Endodermal cell (in vitro differentiated cells): ENCODE measurements around the gene DNAAF8. TPM values are rescaled to one million over a fixed set of nuclear protein-coding genes. Genes with fewer than 3 reads are reported as not detected.

Experiments used
- DNase-seq: peaks from one replicate; pipeline ENCODE4 v3.0.0-alpha.2; 2017
- H3K27ac ChIP-seq: 2 replicates; pipeline ENCODE4 v1.5.1; 2013; ENCODE audit warnings: mild to moderate bottlenecking, low read depth, low read length, moderate library complexity
- H3K27me3 ChIP-seq: 2 replicates; pipeline ENCODE4 v1.6.1; 2013; ENCODE audit warnings: mild to moderate bottlenecking, low read length, moderate library complexity; ENCODE audit not compliant: insufficient read depth, control insufficient read depth, poor library complexity, severe bottlenecking
- H3K36me3 ChIP-seq: 2 replicates; pipeline ENCODE4 v1.7.0; 2013; ENCODE audit warnings: mild to moderate bottlenecking, low read length, moderate library complexity; ENCODE audit not compliant: control insufficient read depth, insufficient read depth
- H3K4me1 ChIP-seq: one replicate; pipeline ENCODE4 v1.7.0; 2013; ENCODE audit warnings: low read length; ENCODE audit not compliant: control insufficient read depth, insufficient read depth
- H3K4me3 ChIP-seq: 2 replicates; pipeline ENCODE4 v1.5.1; 2013; ENCODE audit warnings: mild to moderate bottlenecking, low read length, moderate library complexity
- H3K9ac ChIP-seq: 2 replicates; pipeline ENCODE4 v1.6.1; 2013; ENCODE audit warnings: mild to moderate bottlenecking, low read length, moderate library complexity; ENCODE audit not compliant: poor library complexity, severe bottlenecking; ENCODE audit errors: extremely low read depth
- H3K9me3 ChIP-seq: 2 replicates; pipeline ENCODE4 v1.6.1; 2013; ENCODE audit warnings: mild to moderate bottlenecking, low read length, moderate library complexity; ENCODE audit not compliant: control insufficient read depth
- H3K27ac Mint-ChIP-seq: 2 replicates; pipeline ENCODE4 v1.8.0; 2020; ENCODE audit warnings: mixed read lengths
- H3K27me3 Mint-ChIP-seq: 2 replicates; pipeline ENCODE4 v1.8.0; 2021; ENCODE audit warnings: mild to moderate bottlenecking, mixed read lengths; ENCODE audit not compliant: insufficient read depth
- H3K36me3 Mint-ChIP-seq: 2 replicates; pipeline ENCODE4 v1.8.0; 2020; ENCODE audit warnings: low read depth, mixed read lengths
- H3K4me1 Mint-ChIP-seq: 2 replicates; pipeline ENCODE4 v1.8.0; 2020; ENCODE audit warnings: mixed read lengths
- H3K4me3 Mint-ChIP-seq: 2 replicates; pipeline ENCODE4 v1.8.0; 2020; ENCODE audit warnings: mild to moderate bottlenecking, moderate library complexity, mixed read lengths
- H3K9me3 Mint-ChIP-seq: 2 replicates; pipeline ENCODE4 v1.8.0; 2020; ENCODE audit warnings: mild to moderate bottlenecking, mixed read lengths
- WGBS, 2 experiments: methylation state at CpG; one replicate each; pipeline versions ENCODE4 v1.1.5 to v1.1.7; 2013; ENCODE audit warnings: missing lambda C conversion rate in 2 of 2, mixed read lengths in 1 of 2; ENCODE audit not compliant: insufficient coverage in 1 of 2, insufficient read length in 1 of 2; 5-methylcytosine and 5-hydroxymethylcytosine counted together
- total RNA-seq, 2 donors: library from RNA; stranded (reverse); fragmentation: NEBNext Ultra II Directional in 1 of 2; extraction: Animal tissue kit (Norgen Biotek cat#: 25700) in 1 of 2; gene quantifications; 2 replicates in 1 of 2; 3 replicates in 1 of 2; pipeline ENCODE4 v1.2.1, GENCODE V29; 2021
- TF ChIP-seq, protein P1 (sequence below): fragments of 200-600 bp; sonication (generic); conservative IDR thresholded peaks from 2 replicates; pipeline ENCODE4 v1.5.0; 2021; ENCODE audit warnings: antibody characterized with exemption, mild to moderate bottlenecking

The DNAAF8 gene
- total RNA-seq, 2 donors from 2014 or later: 0.35 to 0.64 TPM

DNA sequence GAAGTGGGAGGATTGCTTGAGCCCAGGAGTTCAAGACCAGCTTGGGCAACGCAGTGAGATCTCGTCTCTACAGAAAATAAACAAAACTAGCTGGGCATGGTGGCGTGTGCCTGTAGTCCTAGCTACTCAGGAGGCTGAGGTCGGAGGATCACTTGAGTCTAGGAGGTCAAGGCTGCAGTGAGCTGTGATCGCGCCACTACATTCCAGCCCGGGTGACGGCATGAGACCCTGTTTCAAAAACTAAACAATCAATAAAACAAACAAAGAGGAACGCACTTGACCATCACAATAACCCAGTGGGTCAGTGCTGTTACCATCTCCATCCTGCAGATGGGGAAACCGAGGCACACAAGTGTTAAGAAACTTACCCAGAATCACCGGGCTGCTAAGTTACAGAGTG, 18.9 kb downstream of the DNAAF8 start:
- H3K9ac ChIP-seq: no peak overlapping the region
- no peaks in the 10 kb centered on the region for H3K4me1 ChIP-seq
- H3K36me3 Mint-ChIP-seq: peaks cover 49% of the 10 kb centered on the region
- peaks cover 17% of the 10 kb centered on the region for H3K9me3 Mint-ChIP-seq
- H3K4me3 Mint-ChIP-seq: no peak overlapping the region
- 93 to 94% methylated on average over 6 to 11 of the region's 11 CpGs for WGBS, 2 experiments
- H3K36me3 ChIP-seq: peaks cover 56% of the 10 kb centered on the region
- TF ChIP-seq, protein P1, sequence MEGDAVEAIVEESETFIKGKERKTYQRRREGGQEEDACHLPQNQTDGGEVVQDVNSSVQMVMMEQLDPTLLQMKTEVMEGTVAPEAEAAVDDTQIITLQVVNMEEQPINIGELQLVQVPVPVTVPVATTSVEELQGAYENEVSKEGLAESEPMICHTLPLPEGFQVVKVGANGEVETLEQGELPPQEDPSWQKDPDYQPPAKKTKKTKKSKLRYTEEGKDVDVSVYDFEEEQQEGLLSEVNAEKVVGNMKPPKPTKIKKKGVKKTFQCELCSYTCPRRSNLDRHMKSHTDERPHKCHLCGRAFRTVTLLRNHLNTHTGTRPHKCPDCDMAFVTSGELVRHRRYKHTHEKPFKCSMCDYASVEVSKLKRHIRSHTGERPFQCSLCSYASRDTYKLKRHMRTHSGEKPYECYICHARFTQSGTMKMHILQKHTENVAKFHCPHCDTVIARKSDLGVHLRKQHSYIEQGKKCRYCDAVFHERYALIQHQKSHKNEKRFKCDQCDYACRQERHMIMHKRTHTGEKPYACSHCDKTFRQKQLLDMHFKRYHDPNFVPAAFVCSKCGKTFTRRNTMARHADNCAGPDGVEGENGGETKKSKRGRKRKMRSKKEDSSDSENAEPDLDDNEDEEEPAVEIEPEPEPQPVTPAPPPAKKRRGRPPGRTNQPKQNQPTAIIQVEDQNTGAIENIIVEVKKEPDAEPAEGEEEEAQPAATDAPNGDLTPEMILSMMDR: no peak
- DNase-seq: no peak
- H3K27me3 Mint-ChIP-seq: no peaks in the 10 kb centered on the region
- no peaks in the 10 kb centered on the region for H3K27me3 ChIP-seq
- H3K27ac ChIP-seq: no peak overlapping the region
- H3K9me3 ChIP-seq: peaks cover 17% of the 10 kb centered on the region
- H3K27ac Mint-ChIP-seq: no peak overlapping the region
- no peak overlapping the region for H3K4me3 ChIP-seq
- no peaks in the 10 kb centered on the region for H3K4me1 Mint-ChIP-seq

DNA sequence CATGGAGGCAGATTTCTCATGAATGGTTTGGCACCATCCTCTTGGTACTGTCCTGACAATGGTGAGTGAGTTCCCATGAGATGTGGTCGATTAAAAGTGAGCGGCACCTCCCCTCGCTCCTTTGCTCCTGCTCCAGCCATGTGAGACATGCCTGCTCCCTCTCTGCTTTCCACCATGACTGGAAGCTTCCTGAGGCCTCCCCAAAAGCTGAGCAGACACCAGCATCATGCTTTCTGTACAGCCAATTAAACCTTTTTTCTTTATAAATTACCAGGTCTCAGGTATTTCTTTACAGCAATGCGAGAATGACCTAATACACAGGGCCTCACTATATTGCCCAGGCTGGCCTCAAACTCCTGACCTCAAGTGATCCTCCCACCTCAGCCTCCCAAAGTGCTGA, 20.5 kb downstream of the DNAAF8 start:
- Histone ChIP-seq H3K9me3 (peaks cover 17% of the 10 kb centered on the region), H3K27me3 (no peaks in the 10 kb centered on the region), H3K36me3 (peaks cover 65% of the 10 kb centered on the region), H3K4me1 (no peaks in the 10 kb centered on the region), H3K27ac (no peak overlapping the region), H3K9ac (no peak overlapping the region), H3K4me3 (no peak overlapping the region)
- WGBS, 2 experiments: 89 to 100% methylated on average over 4 of the region's 4 CpGs
- Mint-ChIP-seq H3K4me1 (no peaks in the 10 kb centered on the region), H3K27ac (no peak overlapping the region), H3K36me3 (peaks cover 63% of the 10 kb centered on the region), H3K4me3 (no peak overlapping the region), H3K9me3 (peaks cover 17% of the 10 kb centered on the region), H3K27me3 (no peaks in the 10 kb centered on the region)
- no peak for DNase-seq
- TF ChIP-seq, protein P1: no peak

DNA sequence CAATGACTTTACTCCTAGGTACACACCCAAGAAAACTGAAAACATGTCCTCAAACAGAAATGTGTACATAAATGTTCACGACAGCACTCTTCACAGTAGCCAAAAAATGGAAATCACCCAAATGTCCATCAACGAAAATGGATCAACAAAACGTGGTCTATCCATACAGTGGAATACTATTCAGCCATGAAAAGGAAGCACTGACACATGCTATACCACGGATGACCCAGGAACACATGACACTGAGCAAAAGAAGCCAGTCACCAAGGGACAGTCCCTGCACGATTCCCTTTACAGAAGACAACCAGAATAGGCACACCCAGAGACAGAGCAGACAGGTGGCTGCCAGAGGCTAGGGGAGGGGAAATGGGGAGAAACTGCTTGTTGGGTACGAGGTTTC, 21.4 kb downstream of the DNAAF8 start:
- Mint-ChIP-seq H3K4me3 (no peak overlapping the region), H3K27me3 (no peaks in the 10 kb centered on the region), H3K36me3 (peaks cover 71% of the 10 kb centered on the region), H3K4me1 (no peaks in the 10 kb centered on the region), H3K27ac (no peak overlapping the region), H3K9me3 (peaks cover 17% of the 10 kb centered on the region)
- H3K4me3 ChIP-seq: peak overlapping the region; percentile 36
- H3K27me3 ChIP-seq: no peaks in the 10 kb centered on the region
- no peaks in the 10 kb centered on the region for H3K4me1 ChIP-seq
- 92 to 95% methylated on average over 6 of the region's 6 CpGs for WGBS, 2 experiments
- peaks cover 17% of the 10 kb centered on the region for H3K9me3 ChIP-seq
- H3K36me3 ChIP-seq: peaks cover 72% of the 10 kb centered on the region
- TF ChIP-seq, protein P1: no peak
- no peak overlapping the region for H3K27ac ChIP-seq
- H3K9ac ChIP-seq: no peak overlapping the region
- DNase-seq: no peak
